Activated CD8-positive, alpha-beta T cell treated with anti-CD3 and anti-CD28 coated beads for 36 hours (primary cell): ENCODE measurements around the gene MAGEF1. TPM values are rescaled to one million over a fixed set of nuclear protein-coding genes. Genes with fewer than 3 reads are reported as not detected.

Source experiments
- ATAC-seq: fragments of 200-7000 bp; cut with Tn5 transposase; one replicate; pipeline ENCODE4 v1.10.0; 2021; ENCODE audit warnings: mild to moderate bottlenecking, moderate library complexity
- CTCF ChIA-PET: fragments of 350-600 bp; sonication (Branson Sonifier 250); formaldehyde crosslinking; loops from one replicate; lab custom pipeline; 2021; ENCODE audit warnings: antibody characterized with exemption; lab: Charles Lee
- POLR2A ChIA-PET: fragments of 350-600 bp; sonication (Branson Sonifier 250); formaldehyde crosslinking; loops from one replicate; lab custom pipeline; 2021; ENCODE audit warnings: antibody characterized with exemption; lab: Charles Lee
- DNase-seq: peaks from one replicate; pipeline ENCODE4 v3.0.0-alpha.2; 2020
- H3K27ac Mint-ChIP-seq: one replicate; pipeline ENCODE4 v1.8.0; 2021; ENCODE audit warnings: mild to moderate bottlenecking, mixed read lengths
- H3K27me3 Mint-ChIP-seq: one replicate; pipeline ENCODE4 v1.8.0; 2021; ENCODE audit warnings: mixed read lengths
- H3K36me3 Mint-ChIP-seq: one replicate; pipeline ENCODE4 v1.8.0; 2021; ENCODE audit warnings: low read depth, mixed read lengths
- H3K4me1 Mint-ChIP-seq: one replicate; pipeline ENCODE4 v1.8.0; 2021; ENCODE audit warnings: low read depth, mixed read lengths
- H3K4me3 Mint-ChIP-seq: one replicate; pipeline ENCODE4 v1.8.0; 2021; ENCODE audit warnings: mild to moderate bottlenecking, moderate library complexity, mixed read lengths
- H3K9me3 Mint-ChIP-seq: one replicate; pipeline ENCODE4 v1.8.0; 2021; ENCODE audit warnings: mixed read lengths
- CTCF ChIP-seq: fragments of 200-600 bp; IDR thresholded peaks from one replicate; pipeline ENCODE4 v1.8.0; 2022; ENCODE audit warnings: antibody characterized with exemption, mild to moderate bottlenecking
- intact Hi-C: fragments of 100-400 bp; cut with micrococcal nuclease; formaldehyde crosslinking; loops from one replicate; pipeline ENCODE4 v1.10.0; 2022
- total RNA-seq, 2 experiments: library from RNA; stranded (reverse); gene quantifications; one replicate each; pipeline ENCODE4 v1.2.3, GENCODE V29; 2021

MAGEF1 gene
- total RNA-seq, 2 experiments from 2014 or later = 19.2 to 19.3 TPM

DNA sequence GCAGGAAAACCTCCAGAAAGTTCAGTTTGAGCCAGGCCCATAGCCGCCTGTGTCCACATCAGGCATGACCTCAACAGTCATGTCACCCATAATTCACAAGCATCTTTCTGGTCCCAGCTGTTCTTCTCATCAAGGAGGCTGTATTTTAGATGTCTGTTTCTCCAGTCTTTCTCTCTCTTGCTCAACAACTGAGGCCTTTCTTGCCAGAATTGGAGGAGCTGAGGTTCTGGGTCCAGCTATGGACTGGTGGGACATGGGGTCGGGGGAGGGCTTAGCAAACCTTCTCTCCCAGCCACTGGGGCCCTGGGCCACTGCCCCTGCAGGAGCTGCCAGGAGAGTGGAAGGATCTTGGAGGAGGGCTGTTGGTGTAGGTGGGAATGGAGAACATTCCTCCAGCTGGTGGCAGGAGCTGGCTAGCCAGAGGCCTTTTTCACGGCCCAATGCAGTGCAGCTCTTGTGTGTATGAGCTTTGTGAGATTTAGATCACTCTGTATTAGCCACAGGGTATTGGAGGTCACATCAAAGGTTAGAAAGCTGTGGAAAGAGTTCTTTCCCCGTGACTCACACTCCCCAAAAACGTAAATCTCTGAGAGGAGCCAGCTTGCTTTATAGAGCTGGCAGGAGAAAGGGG lies 23.5 kb downstream of the MAGEF1 start:
- ATAC-seq (no peak), DNase-seq (no peak)
- no peaks in the 10 kb centered on the region for H3K9me3 Mint-ChIP-seq
- H3K27me3 Mint-ChIP-seq = no peaks in the 10 kb centered on the region
- ChIA-PET POLR2A (interaction anchor here (1.2 kb wide), 2 partner anchors 17 to 25 kb away, joined by 3 to 5 read pairs; no protein-coding TSS in a partner anchor), CTCF (interaction anchor here (0.6 to 1.7 kb wide), 3 partner anchors 36 to 127 kb away, joined by 3 to 4 read pairs (median 4); partner anchors contain the start of gene EPHB3)
- peaks cover 2% of the 10 kb centered on the region for H3K4me1 Mint-ChIP-seq
- H3K36me3 Mint-ChIP-seq = no peaks in the 10 kb centered on the region
- H3K4me3 Mint-ChIP-seq = no peak overlapping the region
- intact Hi-C loops = no loop called here
- TF ChIP-seq CTCF = no peak
- H3K27ac Mint-ChIP-seq = no peak overlapping the region

DNA sequence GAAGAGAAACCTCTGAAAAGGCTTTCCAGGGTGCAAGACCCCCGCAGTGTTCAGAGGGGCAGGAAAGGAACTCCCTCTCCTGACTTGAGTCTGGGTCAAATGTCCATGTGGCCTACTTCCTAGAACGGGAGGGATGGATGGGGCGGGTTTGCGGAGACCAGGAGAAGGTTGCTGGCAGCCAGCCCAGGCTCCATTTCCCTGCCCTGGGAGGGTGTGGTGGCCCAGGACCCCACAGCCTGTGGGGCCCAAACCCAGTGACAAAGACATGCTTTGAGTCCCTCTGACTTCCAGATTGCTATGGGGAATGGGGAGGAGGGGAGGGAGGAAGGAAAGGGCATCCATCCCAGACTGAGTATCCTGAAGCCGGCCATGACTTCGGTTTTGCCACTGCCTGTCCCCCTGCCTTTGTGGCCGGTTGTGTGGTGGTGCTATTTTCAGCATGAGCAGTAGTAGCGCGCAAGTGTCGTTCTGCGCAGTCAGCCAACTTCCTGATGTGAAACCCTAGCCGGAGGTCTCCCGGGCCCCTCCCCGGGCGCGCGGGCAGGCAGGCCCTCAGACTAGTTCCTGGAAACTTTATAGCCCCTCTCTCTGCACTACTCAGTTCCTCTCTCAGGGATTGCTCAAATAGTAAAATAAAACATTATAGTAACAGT lies 24.4 kb downstream of the MAGEF1 start:
- Mint-ChIP-seq H3K36me3 (no peaks in the 10 kb centered on the region), H3K4me3 (no peak overlapping the region), H3K4me1 (peaks cover 2% of the 10 kb centered on the region), H3K27ac (no peak overlapping the region), H3K27me3 (no peaks in the 10 kb centered on the region), H3K9me3 (no peaks in the 10 kb centered on the region)
- ATAC-seq (peak; percentile 30), DNase-seq (peak; percentile 10)
- ChIA-PET POLR2A (interaction anchor here (0.5 to 1.2 kb wide), 2 partner anchors 25 to 620 kb away, joined by 3 to 5 read pairs; no protein-coding TSS in a partner anchor), CTCF (interaction anchor here (0.9 kb wide), 1 partner anchor 37 kb away, joined by 3 read pairs; no protein-coding TSS in a partner anchor)
- intact Hi-C loops = no loop called here
- TF ChIP-seq CTCF = no peak

DNA sequence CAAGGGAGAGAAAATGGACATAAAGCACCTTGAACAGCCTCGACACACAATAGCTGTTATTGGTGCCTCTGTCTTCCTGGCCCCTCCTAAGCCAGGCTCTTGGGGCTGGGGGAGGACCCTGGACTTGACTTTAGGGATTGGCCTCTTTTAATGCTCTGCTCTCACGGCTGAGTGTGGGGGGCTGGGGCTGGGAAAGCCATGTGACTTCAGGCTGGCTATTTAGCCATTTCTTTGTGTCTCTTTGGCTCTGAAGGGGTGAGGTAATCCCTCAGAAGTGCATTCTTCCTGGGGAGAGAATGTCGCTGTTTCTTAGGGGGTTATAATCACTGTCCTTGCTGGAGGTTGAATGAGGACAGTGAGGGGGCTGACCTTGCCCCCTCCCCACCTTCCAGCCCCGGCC lies 26.2 kb downstream of the MAGEF1 start:
- DNase-seq = no peak
- Mint-ChIP-seq H3K9me3 (no peaks in the 10 kb centered on the region), H3K27ac (no peak overlapping the region), H3K36me3 (no peaks in the 10 kb centered on the region), H3K4me1 (peaks cover 2% of the 10 kb centered on the region), H3K4me3 (no peak overlapping the region), H3K27me3 (no peaks in the 10 kb centered on the region)
- no peak for TF ChIP-seq CTCF
- ChIA-PET CTCF (no interaction called here), POLR2A (no interaction called here)
- ATAC-seq = no peak
- intact Hi-C loops = no loop called here

GRCh38 chr3:184685055-184685454 lies 26.8 kb downstream of the MAGEF1 start:
- H3K27ac Mint-ChIP-seq = no peak overlapping the region

More at GRCh38 chr3:184685055-184685454, 26.8 kb downstream of the MAGEF1 start:
- intact Hi-C loops = no loop called here
- DNase-seq = no peak
- Mint-ChIP-seq H3K4me3 (no peak overlapping the region), H3K27me3 (no peaks in the 10 kb centered on the region), H3K36me3 (no peaks in the 10 kb centered on the region), H3K4me1 (peaks cover 2% of the 10 kb centered on the region), H3K9me3 (no peaks in the 10 kb centered on the region)
- ChIA-PET POLR2A (no interaction called here), CTCF (no interaction called here)
- ATAC-seq = no peak
- TF ChIP-seq CTCF = no peak
